Gastrocnemius medialis (tissue), 4 donors: ENCODE measurements around the gene ZNF747. TPM values are rescaled to one million over a fixed set of nuclear protein-coding genes. Genes with fewer than 3 reads are reported as not detected.

Source experiments
- ATAC-seq, 2 donors: fragments of 150-250 bp; one replicate each; pipeline ENCODE4 v1.9.1; 2016
- DNase-seq, 2 donors: peaks; one replicate each; pipeline ENCODE4 v3.0.0-alpha.2; 2019
- H3K27ac ChIP-seq, 4 donors: fragments of 200-600 bp; sonication (generic); 1 replicate in 1 of 4; 2 replicates in 3 of 4; pipeline ENCODE4 v1.5.1; 2016 to 2018; ENCODE audit warnings: mild to moderate bottlenecking in 2 of 4, moderate library complexity in 1 of 4
- H3K27me3 ChIP-seq, 3 donors: fragments of 200-600 bp; sonication (generic) in 2 of 3; 1 replicate in 1 of 3; 2 replicates in 2 of 3; pipeline versions ENCODE4 v1.5.1 to v1.6.0; 2016 to 2019; ENCODE audit warnings: mild to moderate bottlenecking in 1 of 3, moderate library complexity in 1 of 3
- H3K36me3 ChIP-seq, 2 donors: fragments of 200-600 bp; sonication (generic) in 1 of 2; one replicate each; pipeline ENCODE4 v1.5.1; 2017 to 2018
- H3K4me1 ChIP-seq, 2 donors: fragments of 200-600 bp; sonication (generic) in 1 of 2; one replicate each; pipeline ENCODE4 v1.5.1; 2016 to 2017; ENCODE audit warnings: mild to moderate bottlenecking in 2 of 2
- H3K4me3 ChIP-seq, 4 donors: fragments of 200-600 bp; sonication (generic) in 3 of 4; 1 replicate in 1 of 4; 2 replicates in 3 of 4; pipeline ENCODE4 v1.5.1; 2016 to 2019; ENCODE audit warnings: mild to moderate bottlenecking in 2 of 4
- H3K9me3 ChIP-seq, 3 donors: fragments of 200-600 bp; sonication (generic) in 2 of 3; 1 replicate in 1 of 3; 2 replicates in 2 of 3; pipeline ENCODE4 v1.5.1; 2016 to 2019
- POLR2A ChIP-seq, 2 donors: fragments of 450-650 bp; IDR thresholded peaks; one replicate each; pipeline ENCODE4 v1.6.1; 2017; ENCODE audit warnings: antibody characterized with exemption in 2 of 2, mild to moderate bottlenecking in 2 of 2, moderate library complexity in 2 of 2
- in situ Hi-C, 4 donors: fragments of 200-750 bp; cut with MboI; loops; one replicate each; pipeline versions ENCODE4 v1.15.0 to v1.8.0; 2017; ENCODE audit warnings: low sequenced_read_pairs in 4 of 4
- intact Hi-C: fragments of 100-400 bp; cut with DNase I; formaldehyde crosslinking; loops from one replicate; pipeline ENCODE4 v1.15.1; 2023; ENCODE audit warnings: low total_unique reads
- total RNA-seq, 4 donors: library from RNA; depleted of rRNA; stranded (reverse); fragments of >200 nt; gene quantifications; one replicate each; pipeline versions ENCODE4 v1.1.0 to v1.2.3, GENCODE V29; 2016
- TF ChIP-seq, protein P1 (sequence below), 5 experiments: fragments of 450-650 bp in 3 of 5; fragments of 200-600 bp in 2 of 5; sonication (generic) in 2 of 5; IDR thresholded peaks in 4 of 5; conservative IDR thresholded peaks in 1 of 5; 1 replicate in 4 of 5; 2 replicates in 1 of 5; pipeline ENCODE4 v1.5.1; 2016 to 2019; ENCODE audit warnings: antibody characterized with exemption in 5 of 5, mild to moderate bottlenecking in 3 of 5, moderate library complexity in 3 of 5

ZNF747 gene
- total RNA-seq, 4 donors from 2014 or later: 8.6 to 17.5 (median 13.1) TPM

DNA sequence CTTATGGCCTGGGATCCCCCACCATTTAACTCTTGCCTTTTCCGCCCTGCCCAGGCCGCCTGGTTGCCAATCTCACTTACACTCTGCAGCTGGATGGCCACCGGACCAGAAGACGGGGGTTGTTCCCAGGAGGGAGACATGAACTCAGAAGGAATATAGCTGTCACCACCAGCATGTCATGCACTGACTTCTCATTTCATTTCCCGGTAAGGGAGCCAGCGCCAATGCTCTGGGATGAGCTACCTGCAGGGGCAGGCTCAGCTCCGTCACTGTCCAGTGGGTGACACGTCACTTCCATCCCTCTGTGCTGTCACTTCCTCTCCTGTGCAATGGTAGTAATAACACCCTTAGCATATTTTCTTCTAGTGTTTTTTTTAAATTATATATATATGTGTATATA, 35.4 kb downstream of the ZNF747 start:
- in situ Hi-C loops: no loop called here
- Histone ChIP-seq H3K27me3 (no peaks in the 10 kb centered on the region), H3K4me1 (no peaks in the 10 kb centered on the region), H3K4me3 (peak overlapping the region in 1 of 4 donors; percentile 43), H3K27ac (no peak overlapping the region), H3K9me3 (no peaks in the 10 kb centered on the region), H3K36me3 (no peaks in the 10 kb centered on the region)
- no peak for DNase-seq
- TF ChIP-seq POLR2A (IDR thresholded peaks at IDR 0.05): no peak
- TF ChIP-seq, protein P1, sequence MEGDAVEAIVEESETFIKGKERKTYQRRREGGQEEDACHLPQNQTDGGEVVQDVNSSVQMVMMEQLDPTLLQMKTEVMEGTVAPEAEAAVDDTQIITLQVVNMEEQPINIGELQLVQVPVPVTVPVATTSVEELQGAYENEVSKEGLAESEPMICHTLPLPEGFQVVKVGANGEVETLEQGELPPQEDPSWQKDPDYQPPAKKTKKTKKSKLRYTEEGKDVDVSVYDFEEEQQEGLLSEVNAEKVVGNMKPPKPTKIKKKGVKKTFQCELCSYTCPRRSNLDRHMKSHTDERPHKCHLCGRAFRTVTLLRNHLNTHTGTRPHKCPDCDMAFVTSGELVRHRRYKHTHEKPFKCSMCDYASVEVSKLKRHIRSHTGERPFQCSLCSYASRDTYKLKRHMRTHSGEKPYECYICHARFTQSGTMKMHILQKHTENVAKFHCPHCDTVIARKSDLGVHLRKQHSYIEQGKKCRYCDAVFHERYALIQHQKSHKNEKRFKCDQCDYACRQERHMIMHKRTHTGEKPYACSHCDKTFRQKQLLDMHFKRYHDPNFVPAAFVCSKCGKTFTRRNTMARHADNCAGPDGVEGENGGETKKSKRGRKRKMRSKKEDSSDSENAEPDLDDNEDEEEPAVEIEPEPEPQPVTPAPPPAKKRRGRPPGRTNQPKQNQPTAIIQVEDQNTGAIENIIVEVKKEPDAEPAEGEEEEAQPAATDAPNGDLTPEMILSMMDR (IDR thresholded peaks at IDR 0.05 in 4 of 5, conservative IDR thresholded peaks at IDR 0.05 in 1 of 5): no peak
- ATAC-seq: no peak
- intact Hi-C loops: no loop called here

DNA sequence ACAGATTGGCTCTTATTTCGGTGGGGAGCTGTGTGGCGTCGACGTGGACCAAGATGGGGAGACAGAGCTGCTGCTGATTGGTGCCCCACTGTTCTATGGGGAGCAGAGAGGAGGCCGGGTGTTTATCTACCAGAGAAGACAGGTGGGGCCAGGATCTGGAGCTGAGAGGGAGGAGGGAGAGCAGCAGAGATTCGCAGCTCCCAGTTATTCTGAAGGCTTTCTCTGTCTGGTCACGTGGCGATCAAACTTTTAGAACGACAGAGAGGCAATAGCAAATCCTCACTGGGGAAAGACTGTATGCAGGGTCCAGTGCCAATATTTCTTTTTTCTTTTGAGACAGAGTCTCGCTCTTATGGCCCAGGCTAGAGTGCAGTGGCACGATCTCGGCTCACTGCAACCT, 39.9 kb downstream of the ZNF747 start:
- no peaks in the 10 kb centered on the region for H3K9me3 ChIP-seq
- TF ChIP-seq POLR2A (IDR thresholded peaks at IDR 0.05): no peak
- TF ChIP-seq, protein P1 (IDR thresholded peaks at IDR 0.05 in 4 of 5, conservative IDR thresholded peaks at IDR 0.05 in 1 of 5): no peak
- H3K27me3 ChIP-seq: no peaks in the 10 kb centered on the region
- no peak for DNase-seq
- H3K27ac ChIP-seq: no peak overlapping the region
- intact Hi-C loops (no loop called here), in situ Hi-C loops (no loop called here)
- H3K4me1 ChIP-seq: no peaks in the 10 kb centered on the region
- H3K4me3 ChIP-seq: no peak overlapping the region
- no peak for ATAC-seq
- no peaks in the 10 kb centered on the region for H3K36me3 ChIP-seq

DNA sequence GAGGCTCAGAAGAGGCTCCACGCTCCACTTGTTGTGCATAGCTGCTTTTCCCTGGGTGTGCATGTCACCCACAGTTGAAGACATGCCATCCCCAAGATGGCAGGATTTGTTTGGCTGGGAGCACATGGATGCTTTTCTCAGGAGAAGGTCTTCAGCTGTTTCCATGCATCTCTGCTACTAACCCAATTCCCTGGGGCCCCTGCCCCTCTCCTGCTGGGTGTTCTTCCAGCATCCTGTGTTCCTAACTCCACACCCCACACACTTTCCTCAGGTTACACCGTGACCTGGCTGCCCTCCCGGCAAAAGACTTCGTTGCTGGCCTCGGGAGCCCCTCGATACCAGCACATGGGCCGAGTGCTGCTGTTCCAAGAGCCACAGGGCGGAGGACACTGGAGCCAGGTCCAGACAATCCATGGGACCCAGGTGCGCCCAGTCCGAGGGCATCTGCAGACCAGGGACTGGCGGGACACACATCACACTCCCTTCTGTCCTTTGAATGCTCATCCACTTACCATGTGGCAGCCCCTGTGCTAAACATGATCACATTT, 40.6 kb downstream of the ZNF747 start:
- Histone ChIP-seq H3K4me3 (no peak overlapping the region), H3K9me3 (no peaks in the 10 kb centered on the region), H3K36me3 (no peaks in the 10 kb centered on the region), H3K27ac (no peak overlapping the region), H3K27me3 (no peaks in the 10 kb centered on the region), H3K4me1 (no peaks in the 10 kb centered on the region)
- TF ChIP-seq, protein P1 (IDR thresholded peaks at IDR 0.05 in 4 of 5, conservative IDR thresholded peaks at IDR 0.05 in 1 of 5): no peak
- no peak for TF ChIP-seq POLR2A (IDR thresholded peaks at IDR 0.05)
- in situ Hi-C loops: no loop called here
- intact Hi-C loops: no loop called here
- no peak for DNase-seq
- no peak for ATAC-seq

DNA sequence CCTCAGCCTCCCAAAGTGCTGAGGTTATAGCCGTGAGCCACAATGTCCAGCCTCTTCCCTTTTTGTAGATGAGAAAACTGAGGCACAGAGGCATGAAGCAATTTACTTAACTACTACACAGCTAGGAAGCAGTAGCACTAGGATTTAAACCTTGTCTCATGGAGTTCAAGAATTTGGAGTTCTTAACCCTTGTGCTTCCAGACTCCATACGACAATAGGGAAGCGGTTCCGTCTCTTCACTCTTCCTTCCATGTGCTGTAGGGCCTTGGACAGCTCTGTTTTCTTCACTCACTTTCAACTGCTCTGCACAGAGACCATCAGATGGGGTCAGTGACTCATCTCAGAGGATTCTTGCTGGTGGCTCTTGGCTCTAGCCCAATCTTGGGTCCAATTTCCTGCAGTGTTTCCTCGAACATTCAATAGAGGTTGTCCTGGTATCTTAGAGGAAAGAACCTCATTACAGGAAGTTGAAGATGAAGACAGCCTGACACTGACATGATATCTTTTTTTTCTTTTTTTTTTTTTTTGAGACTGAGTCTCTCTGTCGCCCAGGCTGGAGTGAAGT, 42.8 kb downstream of the ZNF747 start:
- TF ChIP-seq POLR2A (IDR thresholded peaks at IDR 0.05): no peak
- TF ChIP-seq, protein P1 (IDR thresholded peaks at IDR 0.05 in 4 of 5, conservative IDR thresholded peaks at IDR 0.05 in 1 of 5): no peak
- Histone ChIP-seq H3K4me3 (no peak overlapping the region), H3K4me1 (no peaks in the 10 kb centered on the region), H3K27ac (no peak overlapping the region), H3K27me3 (no peaks in the 10 kb centered on the region), H3K36me3 (no peaks in the 10 kb centered on the region), H3K9me3 (no peaks in the 10 kb centered on the region)
- intact Hi-C loops: no loop called here
- peak in 1 of 2 donors; percentile 64 for ATAC-seq
- in situ Hi-C loops: no loop called here
- DNase-seq: peak in 1 of 2 donors; percentile 18

DNA sequence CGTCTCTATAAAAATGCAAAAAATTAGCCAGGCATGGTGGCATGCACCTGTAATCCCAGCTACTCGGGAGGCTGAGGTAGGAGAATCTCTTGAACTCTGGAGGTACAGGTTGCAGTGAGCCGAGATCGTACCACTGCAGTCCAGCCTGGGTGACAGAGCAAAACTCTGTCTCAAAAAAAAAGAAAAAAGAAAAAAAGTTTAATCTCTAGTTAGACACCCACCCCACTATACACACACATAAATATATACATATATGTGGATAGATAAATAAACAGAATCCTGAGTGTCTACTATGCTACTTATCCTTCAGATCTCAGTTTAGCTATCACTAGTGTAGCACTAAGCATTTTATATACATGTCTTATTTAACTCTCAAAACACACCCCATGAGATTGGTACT, 43.4 kb downstream of the ZNF747 start:
- in situ Hi-C loops (no loop called here), intact Hi-C loops (no loop called here)
- Histone ChIP-seq H3K9me3 (no peaks in the 10 kb centered on the region), H3K36me3 (no peaks in the 10 kb centered on the region), H3K4me3 (no peak overlapping the region), H3K27me3 (no peaks in the 10 kb centered on the region), H3K27ac (no peak overlapping the region), H3K4me1 (peaks cover 2% of the 10 kb centered on the region in 2 donors)
- TF ChIP-seq, protein P1 (IDR thresholded peaks at IDR 0.05 in 4 of 5, conservative IDR thresholded peaks at IDR 0.05 in 1 of 5): no peak
- TF ChIP-seq POLR2A (IDR thresholded peaks at IDR 0.05): no peak
- ATAC-seq (no peak), DNase-seq (no peak)
